CD4-positive, alpha-beta T cell treated with Interleukin-12 subunit alpha and Interleukin-12 subunit beta, for 1 hour (primary cell): Measurements from ENCODE around the gene SRCIN1.

Source experiments
- DNase-seq: peaks from one replicate; pipeline ENCODE4 v3.0.0-alpha.2; 2020

SRCIN1 gene

DNA sequence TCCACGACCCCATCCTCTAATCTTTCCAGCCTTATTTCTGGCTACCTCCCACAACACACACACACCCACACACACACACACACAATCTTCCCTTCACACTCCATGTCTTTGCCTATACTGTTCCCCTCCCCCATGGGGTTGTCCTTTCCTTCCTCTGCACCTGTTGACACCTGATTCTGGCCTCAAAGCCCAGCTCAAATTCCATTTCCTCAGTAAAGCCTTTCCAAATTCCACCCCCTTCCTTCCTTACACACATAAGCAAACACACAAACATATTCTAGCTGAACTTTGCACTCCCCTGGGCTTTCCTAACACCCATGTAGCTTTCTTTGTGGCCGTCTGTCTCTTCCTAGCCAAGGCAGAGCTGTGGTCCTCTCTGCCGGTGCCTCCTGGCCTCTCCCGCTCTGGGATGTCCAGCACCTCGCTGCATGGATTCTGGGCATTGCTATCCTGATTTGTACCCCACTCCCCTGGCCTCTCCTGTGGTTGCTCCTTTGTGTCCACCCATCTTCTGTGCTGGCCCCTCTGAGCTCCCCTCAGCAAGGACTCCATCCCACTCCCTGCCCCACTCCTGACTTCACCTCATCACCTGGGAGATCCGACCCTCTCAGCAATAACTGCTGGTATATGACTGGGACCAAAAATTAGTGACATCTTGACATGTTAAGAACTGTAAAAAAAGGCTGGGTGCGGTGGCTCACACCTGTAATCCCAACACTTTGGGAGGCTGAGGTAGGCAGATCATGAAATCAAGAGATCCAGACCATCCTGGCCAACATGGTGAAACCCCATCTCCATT, 8.4 kb upstream of the SRCIN1 start:
- DNase-seq = no peak

DNA sequence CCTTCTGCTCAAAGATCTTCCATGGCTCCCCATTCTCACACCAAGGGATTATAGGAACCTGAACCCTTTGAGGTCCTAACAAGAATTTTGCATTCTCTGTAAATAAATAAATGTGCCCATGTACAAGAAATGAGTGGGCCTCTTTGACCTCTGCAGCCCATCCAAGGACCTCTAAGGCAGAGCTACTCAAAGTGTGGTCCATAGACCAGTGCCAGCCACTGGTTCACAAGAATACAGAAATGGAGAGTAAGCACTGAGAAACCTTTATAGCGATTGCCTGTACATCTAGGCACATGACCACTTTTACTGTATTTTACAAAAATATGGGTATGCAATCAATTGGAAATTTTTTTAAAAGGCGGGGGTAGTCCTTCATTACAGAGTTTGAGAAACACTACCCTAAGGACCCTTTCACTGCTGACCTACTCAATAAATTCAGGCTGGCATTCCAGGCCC, 7.8 kb upstream of the SRCIN1 start:
- DNase-seq = no peak

- no peak for DNase-seq
These were observed 6.2 kb upstream of the SRCIN1 start for GRCh38 chr17:38611872-38612376.

GRCh38 chr17:38611070-38611786, 5.5 kb upstream of the SRCIN1 start:
- no peak for DNase-seq

DNA sequence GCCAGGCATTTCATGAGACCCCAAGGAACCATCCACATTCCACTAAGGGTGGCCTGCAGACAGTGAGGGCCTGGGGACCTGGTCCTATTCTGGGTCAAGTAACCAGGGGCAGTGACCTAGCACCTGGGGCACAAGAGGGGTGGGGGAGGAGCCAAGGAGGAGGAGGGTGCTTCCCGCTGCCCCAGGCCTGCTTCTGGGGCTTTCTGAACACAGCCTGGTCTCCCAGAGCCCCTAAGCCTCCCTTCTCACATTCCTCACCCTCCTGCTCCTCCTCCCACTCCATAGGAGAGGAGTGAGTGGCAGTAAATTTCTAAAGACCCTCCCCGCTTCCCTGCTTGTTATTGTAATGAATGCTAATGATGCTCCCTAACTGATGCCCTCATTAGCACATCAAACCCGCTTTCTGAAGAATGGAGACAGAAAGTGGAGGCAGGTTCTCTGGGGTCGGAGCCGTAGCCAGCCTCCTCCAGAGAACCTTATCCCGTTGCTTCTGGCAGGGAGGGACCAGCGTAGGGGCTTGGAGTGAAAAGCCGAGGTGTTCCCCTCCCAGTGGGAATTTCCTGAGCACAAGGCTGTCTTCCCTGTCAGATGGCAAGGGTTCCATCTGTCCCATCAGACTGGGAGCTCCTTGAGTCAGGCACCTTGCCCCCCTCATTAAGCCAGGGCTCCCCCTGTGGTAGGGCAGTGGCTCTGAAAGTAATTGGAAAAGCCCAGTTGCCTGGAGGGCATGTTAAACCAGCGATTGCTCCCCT, 3.7 kb upstream of the SRCIN1 start:
- DNase-seq = no peak

DNA sequence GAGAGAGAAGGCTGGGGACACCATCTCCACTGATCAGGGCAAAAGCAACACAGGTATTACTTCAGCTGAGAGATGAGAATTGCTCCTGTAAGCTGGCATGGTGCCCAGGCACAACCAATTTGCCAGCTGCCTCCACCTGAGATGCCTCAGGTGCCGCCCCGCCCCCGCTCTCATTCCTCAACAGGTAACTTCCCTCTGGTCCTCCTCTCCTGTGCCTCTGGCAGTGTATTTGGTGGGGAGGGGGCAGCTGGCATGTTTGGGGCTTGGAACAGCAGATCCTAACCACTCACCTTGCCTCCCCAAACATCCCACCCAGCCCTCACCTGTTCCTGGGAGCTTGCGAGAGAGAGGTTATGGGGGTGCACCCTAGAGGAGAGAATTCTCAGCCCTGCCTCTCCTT, 2.9 kb upstream of the SRCIN1 start:
- DNase-seq = no peak

- DNase-seq = no peak
These were observed 1.2 kb upstream of the SRCIN1 start for GRCh38 chr17:38606646-38607611.

DNA sequence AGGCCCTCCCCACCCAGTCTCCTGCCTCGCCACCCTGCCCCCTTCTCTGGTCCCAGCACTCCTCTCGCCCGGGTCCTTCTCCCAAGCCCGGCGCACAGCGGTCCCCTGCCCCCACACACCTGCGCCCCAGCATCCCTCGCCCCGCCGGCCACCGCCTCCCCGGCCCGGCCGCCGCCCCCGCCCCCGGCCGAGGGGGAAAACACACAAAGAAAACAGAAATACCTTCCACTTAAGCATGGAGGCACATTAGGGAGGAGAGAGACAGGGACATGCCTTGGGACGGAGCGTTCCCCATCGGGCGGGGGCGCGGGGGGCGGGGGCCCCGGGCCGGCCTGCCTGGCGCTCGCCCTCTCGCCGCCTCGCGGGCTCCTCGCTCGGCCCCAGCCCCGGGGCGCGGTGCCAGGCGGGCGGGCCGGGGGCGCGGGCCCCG, 326 bp downstream of the SRCIN1 start:
- no peak for DNase-seq

- peak; percentile 23 for DNase-seq
These were observed 1.0 kb downstream of the SRCIN1 start for GRCh38 chr17:38604479-38605403.

- DNase-seq = no peak
These were observed 1.8 kb downstream of the SRCIN1 start for GRCh38 chr17:38603786-38604478.

DNA sequence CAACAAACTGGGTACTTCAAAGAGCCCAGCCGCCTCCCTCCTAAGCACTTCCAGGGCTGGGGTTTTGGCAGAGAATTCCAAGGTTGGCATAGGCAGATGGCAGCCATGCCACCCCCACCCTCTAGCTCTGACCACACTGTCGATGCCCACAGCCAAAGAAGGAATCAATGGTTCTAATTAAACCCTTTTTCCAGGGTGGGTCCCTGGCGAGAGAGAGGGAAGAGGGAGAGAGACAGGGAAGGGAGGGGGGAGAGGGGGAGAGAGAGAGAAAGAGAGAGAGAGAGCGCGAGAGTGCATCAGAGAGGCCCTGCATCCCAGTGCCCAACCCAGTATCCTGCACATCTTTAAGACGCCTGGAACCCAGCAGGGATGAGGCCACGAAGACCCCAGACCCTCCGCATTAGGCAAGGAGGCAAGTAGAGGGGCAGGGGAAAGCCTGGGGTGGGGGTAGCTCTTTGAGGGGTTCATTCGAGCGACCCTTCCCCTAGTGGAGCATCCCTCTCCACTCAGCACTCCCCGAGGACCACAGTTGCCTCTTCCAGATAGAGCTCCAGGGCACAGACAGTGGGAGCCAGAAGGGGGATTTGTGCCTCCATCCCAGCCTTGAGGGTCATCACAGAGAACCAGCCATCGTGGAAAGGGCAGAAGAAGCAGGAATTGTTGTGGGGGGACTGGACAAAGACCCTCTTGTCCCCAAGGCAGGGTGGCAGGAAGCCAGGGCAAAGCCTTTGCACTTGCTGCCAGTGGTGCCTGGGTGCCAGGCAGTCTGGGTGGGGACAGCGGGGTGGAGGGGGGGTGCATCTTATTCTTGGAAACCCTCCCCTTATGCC, 2.6 kb downstream of the SRCIN1 start:
- no peak for DNase-seq

GRCh38 chr17:38602453-38602852, 3.3 kb downstream of the SRCIN1 start:
- DNase-seq = no peak

DNA sequence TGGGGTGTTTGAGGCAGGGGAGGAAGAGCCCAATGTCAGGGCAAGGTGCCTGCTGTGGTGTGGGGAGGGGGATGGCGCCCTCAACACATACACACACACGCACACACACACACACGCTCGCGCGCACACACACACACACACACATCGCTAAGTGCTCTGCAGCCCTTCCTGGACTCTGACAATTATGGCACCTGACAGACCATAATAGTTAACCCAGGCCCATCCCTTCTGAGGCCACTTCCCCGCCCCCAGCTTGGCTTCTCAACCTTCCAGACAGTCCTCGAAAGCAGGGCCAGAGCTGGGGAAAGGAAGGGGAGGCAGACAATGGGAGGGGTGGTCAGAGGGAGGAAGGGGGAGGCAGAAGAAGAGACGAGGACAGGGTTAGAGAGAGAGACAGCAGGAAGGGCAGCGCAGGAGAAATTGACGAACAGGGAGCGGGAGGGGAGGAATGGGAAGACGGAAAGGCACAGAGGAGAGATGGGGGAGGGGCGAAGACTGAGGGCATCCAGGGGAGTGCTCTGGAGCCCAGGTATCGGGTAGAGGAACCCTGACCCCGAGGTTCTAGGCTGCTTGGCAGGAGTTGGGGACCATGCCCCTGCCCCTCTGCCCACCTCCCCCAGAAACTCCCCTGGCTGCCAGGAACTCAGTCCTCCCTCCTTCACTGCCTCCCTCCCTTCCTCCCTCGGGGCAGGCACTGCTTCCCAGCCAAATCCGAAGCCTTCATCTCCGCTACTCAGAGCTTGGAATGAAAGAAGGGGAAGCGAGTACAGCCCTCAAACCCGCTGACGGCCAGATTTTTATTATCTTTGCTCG, 4.0 kb downstream of the SRCIN1 start:
- no peak for DNase-seq

DNA sequence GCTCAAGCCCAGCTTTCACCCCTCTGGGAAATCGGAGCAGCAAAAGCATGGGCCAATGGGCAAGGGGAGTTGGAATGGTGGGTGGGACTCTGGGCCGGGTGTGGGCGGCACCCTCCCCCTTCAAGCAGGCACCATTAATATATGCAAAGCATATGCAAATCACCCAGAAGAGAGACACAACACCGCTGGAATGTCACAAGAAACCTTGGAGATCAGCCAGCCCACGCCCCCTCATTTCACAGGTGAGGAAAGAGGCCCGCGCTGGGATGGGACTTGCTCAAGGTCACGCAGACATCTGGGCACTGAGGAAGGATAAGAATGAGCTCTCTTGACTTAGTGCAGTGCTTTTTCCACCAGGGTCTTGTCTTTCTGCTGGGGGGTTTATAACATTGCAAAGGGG, 4.8 kb downstream of the SRCIN1 start:
- DNase-seq = no peak

GRCh38 chr17:38600416-38600815, 5.3 kb downstream of the SRCIN1 start:
- DNase-seq = no peak

GRCh38 chr17:38599398-38599856, 6.3 kb downstream of the SRCIN1 start:
- no peak for DNase-seq

DNA sequence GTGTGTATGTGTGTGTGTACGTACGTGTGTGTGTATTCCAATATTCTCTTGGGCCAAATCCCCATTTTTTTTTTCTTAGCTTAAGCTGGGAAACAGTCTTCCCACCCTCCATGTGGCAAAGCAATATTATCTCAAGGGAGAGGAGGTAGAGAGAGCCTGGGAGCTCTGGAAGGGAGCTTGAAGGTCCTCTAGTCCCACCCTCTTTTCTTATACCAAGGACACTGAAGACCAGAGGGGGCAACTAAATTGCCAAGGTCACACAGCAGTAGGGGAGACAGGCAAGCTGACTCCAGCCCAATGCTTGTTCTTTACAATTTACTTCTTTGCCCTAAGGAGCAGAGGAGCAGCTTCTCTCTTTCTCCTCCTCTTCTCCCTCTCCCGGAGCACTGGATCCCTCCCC, 6.8 kb downstream of the SRCIN1 start:
- no peak for DNase-seq

DNA sequence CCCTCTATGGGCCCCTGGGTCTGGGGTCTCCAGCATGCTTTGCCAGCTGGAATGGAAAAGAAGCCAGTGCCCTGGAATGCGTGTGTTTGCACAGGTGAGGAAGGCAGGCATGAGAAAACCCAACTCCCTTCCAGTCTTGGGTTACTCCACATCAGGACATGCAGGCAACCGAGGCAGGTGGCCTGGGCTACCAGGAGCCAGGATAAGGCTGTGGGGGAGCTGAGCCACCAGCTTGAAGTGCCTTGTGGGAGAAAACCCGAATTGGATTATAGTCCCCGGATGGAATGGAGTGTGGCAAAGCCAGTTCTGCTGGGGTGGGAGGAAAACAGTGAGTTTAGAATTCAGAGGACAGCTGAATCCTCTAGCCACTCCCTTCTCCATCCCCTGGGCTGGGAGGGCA, 7.2 kb downstream of the SRCIN1 start:
- no peak for DNase-seq
